Activated T-cell treated with anti-CD3 and anti-CD28 coated beads, Interleukin-2, amount 50 U/mL, for 72 hours (primary cell): Measurements from ENCODE around the gene GRAMD4. TPM values are rescaled to one million over a fixed set of nuclear protein-coding genes. Genes with fewer than 3 reads are reported as not detected.

Experiments
- ATAC-seq, 2 donors: fragments of 150-1000 bp; cut with Tn5 transposase; replicated peaks in 1 of 2; 2 replicates each; pipeline ENCODE4 v1.10.0; 2021; ENCODE audit warnings: moderate library complexity in 2 of 2, mild to moderate bottlenecking in 1 of 2
- DNase-seq, 2 donors: peaks; one replicate each; pipeline ENCODE4 v3.0.0; 2021 to 2022; ENCODE audit warnings: mixed read lengths in 1 of 2
- H3K27ac Mint-ChIP-seq: one replicate; pipeline ENCODE4 v1.8.0; 2022; ENCODE audit warnings: mild to moderate bottlenecking, moderate library complexity, mixed read lengths
- H3K27me3 Mint-ChIP-seq: one replicate; pipeline ENCODE4 v1.8.0; 2022; ENCODE audit warnings: low read depth, mixed read lengths
- H3K36me3 Mint-ChIP-seq, 2 donors: one replicate each; pipeline ENCODE4 v1.8.0; 2022; ENCODE audit warnings: mixed read lengths in 2 of 2, mild to moderate bottlenecking in 1 of 2; ENCODE audit not compliant: insufficient read depth in 2 of 2
- H3K4me1 Mint-ChIP-seq: one replicate; pipeline ENCODE4 v1.8.0; 2022; ENCODE audit warnings: low read depth, mixed read lengths
- H3K4me3 Mint-ChIP-seq, 2 donors: one replicate each; pipeline ENCODE4 v1.8.0; 2022; ENCODE audit warnings: mild to moderate bottlenecking in 2 of 2, mixed read lengths in 2 of 2, moderate library complexity in 2 of 2
- H3K9me3 Mint-ChIP-seq, 2 donors: one replicate each; pipeline ENCODE4 v1.8.0; 2022; ENCODE audit warnings: mixed read lengths in 2 of 2
- total RNA-seq, 2 donors: library from RNA; stranded (reverse); gene quantifications; one replicate each; pipeline ENCODE4 v1.2.3, GENCODE V29; 2022

The GRAMD4 gene
- total RNA-seq, 2 donors from 2014 or later: 42.8 to 53.5 TPM

DNA sequence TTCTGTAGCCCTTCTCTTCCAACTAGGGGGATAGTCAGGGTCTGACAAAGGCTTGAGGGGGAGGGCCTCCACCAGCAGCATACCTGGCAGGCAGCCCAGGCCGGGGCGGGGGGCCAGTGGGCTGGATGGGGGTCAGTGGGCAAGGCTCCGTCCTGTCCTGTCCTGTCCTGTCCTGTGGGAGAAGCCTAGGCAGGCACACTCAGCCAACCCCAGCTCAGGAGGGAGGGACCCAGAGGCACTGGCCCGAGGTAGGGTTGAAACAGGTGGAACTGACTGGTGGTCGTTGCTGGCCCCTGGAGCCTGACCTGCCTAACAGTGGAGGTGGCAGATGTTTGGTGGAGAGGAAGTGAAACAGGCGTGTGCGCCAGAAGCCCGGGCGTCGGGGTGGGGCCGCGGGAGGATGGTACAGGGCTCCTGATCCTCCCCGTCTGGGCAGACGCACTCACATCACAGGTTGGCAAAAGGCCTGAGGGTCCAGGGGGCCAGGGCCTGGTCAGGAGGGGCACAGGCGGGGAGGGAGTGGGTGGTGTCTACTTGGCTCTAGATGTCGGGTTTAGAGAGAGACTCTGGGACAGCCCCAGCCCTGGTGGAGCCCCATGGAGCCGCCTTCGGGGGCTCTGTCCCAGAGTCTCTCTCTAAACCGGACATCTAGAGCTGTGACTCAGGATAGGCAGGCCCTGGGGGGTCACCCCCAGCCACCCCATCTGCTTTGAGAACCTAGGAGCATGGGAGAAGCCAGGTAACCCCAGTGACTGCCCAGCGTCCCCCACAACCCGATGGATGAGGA, 32.5 kb upstream of the GRAMD4 start:
- DNase-seq (peak in 1 of 2 donors; percentile 42), ATAC-seq (peak in 1 of 2 donors; percentile 36)
- H3K4me1 Mint-ChIP-seq: peaks cover 35% of the 10 kb centered on the region

DNA sequence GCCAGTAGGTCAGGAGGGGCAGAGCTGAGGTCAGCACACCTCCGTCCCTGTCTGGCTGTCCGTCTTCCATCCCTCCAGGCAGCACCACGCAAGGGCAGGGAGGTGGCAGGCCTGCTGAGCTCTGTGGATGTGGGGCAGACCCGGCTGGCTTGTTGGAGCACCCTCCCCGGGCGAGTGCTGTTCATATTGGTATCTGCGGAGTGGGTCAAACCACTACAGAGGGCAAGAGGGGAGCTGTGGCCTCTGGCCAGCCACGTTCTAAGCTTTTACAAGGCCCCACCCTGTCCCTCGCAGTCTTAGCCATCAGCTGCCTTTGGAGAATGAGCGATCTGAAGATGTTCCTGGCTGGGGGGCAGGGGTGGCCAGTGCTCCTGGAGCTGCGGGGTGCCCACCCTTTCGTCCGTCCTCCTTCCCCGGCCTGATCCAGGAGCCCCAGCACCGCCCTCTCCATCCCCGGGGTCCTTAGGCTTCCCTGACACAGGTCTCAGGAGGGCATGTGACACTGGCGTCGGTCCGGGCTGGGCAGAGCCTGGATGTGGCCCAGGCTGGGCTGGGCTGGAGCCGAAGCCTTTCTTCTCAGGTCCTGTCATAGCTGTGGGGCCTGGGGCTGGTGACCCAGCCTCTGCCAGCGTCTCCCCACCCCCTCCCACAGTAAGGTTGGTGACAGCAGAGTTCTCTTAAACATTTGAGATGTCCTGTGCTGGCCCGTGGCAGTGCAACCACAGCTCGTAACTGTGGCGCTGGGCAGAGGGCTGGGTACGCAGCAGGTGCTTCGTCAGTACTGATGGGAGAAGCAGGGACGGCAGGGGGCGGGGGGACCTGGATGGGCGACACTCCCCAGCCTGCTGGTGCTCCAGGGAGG, 31.7 kb upstream of the GRAMD4 start:
- Mint-ChIP-seq H3K27me3 (no peaks in the 10 kb centered on the region), H3K4me3 (peak overlapping the region in 1 of 2 donors; percentile 53)

More for the DNA sequence above, 32.5 kb upstream of the GRAMD4 start:
- Mint-ChIP-seq H3K36me3 (no peaks in the 10 kb centered on the region), H3K4me3 (peak overlapping the region; percentile 56 to 83), H3K27ac (peak overlapping the region; percentile 10), H3K27me3 (no peaks in the 10 kb centered on the region), H3K9me3 (no peaks in the 10 kb centered on the region)

DNA sequence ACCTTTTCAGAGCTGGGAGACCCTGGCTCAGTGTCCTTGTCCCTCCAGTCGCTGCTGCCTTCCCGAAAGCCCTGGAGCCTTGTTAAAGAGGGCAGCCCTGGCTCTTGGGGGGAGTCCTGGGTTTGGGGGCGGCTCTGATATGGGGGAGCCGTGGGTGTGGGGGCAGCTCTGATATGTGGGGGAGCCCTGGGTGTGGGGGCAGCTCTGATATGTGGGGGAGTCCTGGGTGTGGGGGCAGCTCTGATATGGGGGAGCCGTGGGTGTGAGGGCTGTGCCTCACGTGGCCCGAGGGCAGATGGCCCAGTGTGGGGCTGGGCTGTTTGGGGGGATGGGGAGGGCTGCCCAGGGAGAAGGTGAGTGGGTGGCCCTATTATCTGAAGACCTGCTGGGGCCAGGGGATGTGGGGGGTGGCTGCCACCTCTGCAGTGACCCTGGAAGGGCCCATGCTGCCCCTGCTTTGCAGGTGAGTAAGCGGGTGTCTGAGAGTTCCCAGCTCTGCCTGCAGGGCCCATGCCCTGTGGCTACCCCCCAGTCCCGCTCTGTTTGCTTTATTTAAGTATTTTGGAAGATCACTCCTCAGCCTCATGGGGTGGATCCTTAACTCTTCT, 30.9 kb upstream of the GRAMD4 start:
- peaks cover 41% of the 10 kb centered on the region for H3K4me1 Mint-ChIP-seq
- H3K36me3 Mint-ChIP-seq: no peaks in the 10 kb centered on the region
- no peaks in the 10 kb centered on the region for H3K9me3 Mint-ChIP-seq
- ATAC-seq: no peak
- DNase-seq: no peak
- no peak overlapping the region for H3K27ac Mint-ChIP-seq
- H3K4me3 Mint-ChIP-seq: no peak overlapping the region
- H3K27me3 Mint-ChIP-seq: no peaks in the 10 kb centered on the region

More for the DNA sequence above, 31.7 kb upstream of the GRAMD4 start:
- H3K9me3 Mint-ChIP-seq: no peaks in the 10 kb centered on the region
- ATAC-seq (no peak), DNase-seq (no peak)
- H3K36me3 Mint-ChIP-seq: no peaks in the 10 kb centered on the region
- H3K27ac Mint-ChIP-seq: no peak overlapping the region
- H3K4me1 Mint-ChIP-seq: peaks cover 41% of the 10 kb centered on the region

DNA sequence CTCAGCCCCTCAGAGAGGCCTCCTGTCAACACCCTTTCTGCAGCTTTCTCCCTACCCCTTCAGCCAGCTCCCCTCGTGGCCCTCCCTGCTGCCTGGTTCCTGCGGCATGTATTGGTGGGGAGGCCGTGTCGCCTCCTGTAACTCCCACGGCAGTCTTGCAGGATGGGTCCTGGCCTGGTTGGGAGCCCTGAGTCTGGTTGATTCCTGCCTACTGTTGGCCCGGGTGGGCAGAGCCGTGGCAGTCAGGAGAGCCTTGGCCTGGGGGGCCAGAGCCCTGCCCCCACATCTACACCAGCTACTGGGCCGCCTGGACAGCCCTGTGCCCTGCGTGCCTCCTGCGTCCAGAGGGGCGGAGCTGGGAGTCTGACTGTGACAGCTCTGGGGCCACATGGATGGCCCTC, 30.3 kb upstream of the GRAMD4 start:
- no peak for ATAC-seq
- no peaks in the 10 kb centered on the region for H3K27me3 Mint-ChIP-seq
- no peaks in the 10 kb centered on the region for H3K9me3 Mint-ChIP-seq
- no peak overlapping the region for H3K4me3 Mint-ChIP-seq
- no peaks in the 10 kb centered on the region for H3K36me3 Mint-ChIP-seq
- peaks cover 41% of the 10 kb centered on the region for H3K4me1 Mint-ChIP-seq
- DNase-seq: no peak
- H3K27ac Mint-ChIP-seq: peak overlapping the region; percentile 26

DNA sequence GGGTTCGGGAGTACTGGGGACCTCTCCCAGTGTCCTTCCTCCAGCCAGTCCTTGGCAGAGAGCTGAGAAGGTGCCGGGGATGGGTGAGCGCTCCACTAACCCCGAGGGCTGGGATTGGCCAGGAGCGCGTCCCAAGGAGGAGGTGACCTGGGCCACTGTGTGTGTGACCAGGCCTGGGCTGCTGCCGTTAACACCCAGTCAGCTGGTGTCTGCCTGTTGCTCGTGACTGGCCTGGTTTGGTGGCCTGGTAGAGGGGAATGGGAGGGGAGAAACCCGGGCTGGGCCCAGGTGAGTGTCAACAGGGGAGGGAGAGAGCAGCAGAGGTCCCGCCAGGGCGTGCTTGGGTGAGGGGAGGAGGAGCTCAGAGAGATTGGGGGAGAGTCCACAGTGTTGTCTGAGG, 29.9 kb upstream of the GRAMD4 start:
- Mint-ChIP-seq H3K9me3 (no peaks in the 10 kb centered on the region), H3K27ac (no peak overlapping the region), H3K4me3 (no peak overlapping the region), H3K27me3 (no peaks in the 10 kb centered on the region), H3K36me3 (no peaks in the 10 kb centered on the region), H3K4me1 (peaks cover 41% of the 10 kb centered on the region)
- no peak for DNase-seq
- no peak for ATAC-seq

DNA sequence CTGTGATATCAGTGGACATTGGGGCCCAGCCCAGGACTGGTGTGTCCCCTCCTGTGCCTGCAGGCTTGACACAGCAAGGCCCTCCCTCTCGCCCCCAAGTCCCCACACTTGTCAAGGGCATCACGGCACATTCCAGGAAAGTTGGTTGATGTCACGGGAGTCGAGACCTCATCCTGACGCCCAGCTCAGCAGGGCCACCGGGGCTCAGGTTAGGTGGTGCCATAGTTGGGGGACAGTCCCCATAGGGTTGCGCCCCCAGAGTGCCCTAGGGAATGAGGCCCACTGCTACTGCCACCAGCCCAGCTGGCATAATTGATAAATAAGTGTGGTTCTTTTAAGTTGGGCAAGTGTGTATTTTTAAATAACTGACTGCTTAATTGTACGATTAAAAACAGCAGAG, 28.3 kb upstream of the GRAMD4 start:
- no peak overlapping the region for H3K27ac Mint-ChIP-seq
- no peaks in the 10 kb centered on the region for H3K36me3 Mint-ChIP-seq
- no peak for DNase-seq
- H3K27me3 Mint-ChIP-seq: no peaks in the 10 kb centered on the region
- ATAC-seq: peak in 1 of 2 donors; percentile 1
- H3K4me1 Mint-ChIP-seq: peaks cover 36% of the 10 kb centered on the region
- H3K4me3 Mint-ChIP-seq: peak overlapping the region; percentile 76 to 84
- no peaks in the 10 kb centered on the region for H3K9me3 Mint-ChIP-seq

DNA sequence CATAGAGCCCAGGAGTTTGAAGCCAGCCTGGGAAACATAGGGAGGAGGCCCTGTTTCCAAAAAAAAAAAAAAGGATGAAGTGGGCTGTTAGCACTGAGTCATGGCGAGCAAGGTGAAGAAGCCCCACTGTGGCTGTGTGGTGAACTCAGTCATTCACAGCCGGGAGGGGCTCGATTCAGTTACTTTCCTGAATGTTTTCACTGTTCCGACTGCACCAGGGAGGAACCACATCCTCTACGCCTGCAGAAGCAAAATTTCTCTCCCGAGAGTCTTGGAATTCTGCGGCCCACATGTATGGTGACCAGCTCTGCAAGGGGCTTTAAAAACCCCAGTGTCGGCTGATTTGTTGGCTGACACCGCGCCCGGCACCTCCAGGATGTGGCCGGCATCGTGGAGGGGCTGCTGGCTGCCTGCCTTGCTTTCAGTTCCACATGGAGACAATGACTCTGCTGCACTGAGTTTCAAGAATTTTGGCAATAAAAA, 27.8 kb upstream of the GRAMD4 start:
- peak; percentile 84 to 85 for ATAC-seq
- H3K9me3 Mint-ChIP-seq: no peaks in the 10 kb centered on the region

DNA sequence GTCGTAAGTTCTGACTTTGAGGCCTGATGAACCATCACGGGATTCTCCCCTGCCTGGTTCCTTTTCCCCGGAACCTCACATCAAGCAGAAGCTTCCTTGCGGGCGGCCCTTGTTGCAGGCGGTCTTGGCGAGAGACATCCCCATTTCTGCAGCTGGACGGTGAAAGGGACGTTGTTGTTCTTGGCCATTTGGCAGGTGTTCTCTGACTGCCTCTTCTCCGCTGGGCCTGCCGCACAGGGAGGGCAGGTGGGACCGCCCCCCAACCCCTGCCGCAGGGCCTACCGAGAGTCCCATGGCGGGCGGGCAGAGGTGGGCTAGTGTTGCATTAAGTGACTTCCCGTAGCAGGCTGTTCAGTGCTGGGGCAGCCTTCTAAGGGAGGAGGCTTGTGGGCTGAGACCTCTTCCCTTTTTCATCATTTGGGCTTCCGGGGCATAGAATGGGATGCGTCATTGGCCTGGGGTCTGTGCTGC, 26.9 kb upstream of the GRAMD4 start:
- Mint-ChIP-seq H3K4me3 (peak overlapping the region; percentile 76 to 84), H3K36me3 (no peaks in the 10 kb centered on the region), H3K9me3 (no peaks in the 10 kb centered on the region), H3K4me1 (peaks cover 23% of the 10 kb centered on the region), H3K27ac (no peak overlapping the region), H3K27me3 (no peaks in the 10 kb centered on the region)
- peak; percentile 37 to 49 for ATAC-seq
- peak in 1 of 2 donors; percentile 37 for DNase-seq

More for the DNA sequence above, 27.8 kb upstream of the GRAMD4 start:
- Mint-ChIP-seq H3K4me3 (peak overlapping the region; percentile 76 to 84), H3K4me1 (peaks cover 31% of the 10 kb centered on the region), H3K36me3 (no peaks in the 10 kb centered on the region), H3K27me3 (no peaks in the 10 kb centered on the region), H3K27ac (no peak overlapping the region)
- peak; percentile 66 to 69 for DNase-seq

DNA sequence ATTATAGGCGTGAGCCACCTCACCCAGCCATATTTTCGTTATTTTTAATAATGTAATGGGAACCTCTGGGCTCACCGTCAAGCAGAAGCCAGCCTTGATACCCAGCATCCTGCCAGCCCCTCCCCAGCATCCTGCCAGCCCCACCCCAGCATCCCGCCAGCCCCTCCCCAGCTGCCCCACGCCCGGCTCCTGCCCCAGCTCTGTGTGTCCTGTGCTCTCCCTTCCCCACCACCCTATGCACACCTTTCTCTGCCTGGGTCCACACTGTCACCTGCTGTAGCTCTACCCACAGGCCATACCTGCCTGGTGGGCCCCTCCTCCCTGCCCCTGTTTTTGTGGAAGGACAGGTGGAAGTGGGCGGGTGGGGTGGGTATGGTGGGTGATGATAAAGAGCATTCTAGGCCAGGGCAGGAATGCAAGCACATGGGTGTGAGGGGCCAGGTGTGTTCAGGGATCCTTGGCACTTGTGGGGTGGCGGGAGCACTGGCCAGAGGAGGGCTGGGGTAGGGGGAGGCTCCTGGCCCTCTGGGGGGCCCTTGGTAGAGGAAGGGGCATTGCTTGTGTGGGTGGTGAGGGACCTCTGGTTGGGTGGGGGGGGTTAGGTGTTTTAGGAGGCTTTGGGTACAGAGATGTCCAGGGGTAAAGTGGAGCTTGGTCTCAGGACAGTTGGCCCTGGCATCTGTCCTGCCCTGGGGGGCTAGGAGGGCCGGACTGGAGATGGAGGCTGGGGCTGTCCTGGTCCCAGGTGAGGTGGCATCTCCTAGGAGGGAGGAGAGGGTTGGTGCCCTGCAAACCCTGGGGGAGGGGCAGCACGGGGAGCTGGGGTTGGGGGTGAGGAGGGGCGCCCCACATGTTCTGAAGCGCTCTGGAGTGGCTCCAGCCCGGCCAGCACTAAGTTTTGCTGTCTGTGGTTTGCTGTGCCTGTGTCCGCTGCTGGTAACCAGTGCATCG, 25.9 kb upstream of the GRAMD4 start:
- H3K27me3 Mint-ChIP-seq: no peaks in the 10 kb centered on the region
- peaks cover 21% of the 10 kb centered on the region for H3K4me1 Mint-ChIP-seq
- H3K9me3 Mint-ChIP-seq: no peaks in the 10 kb centered on the region
- no peak overlapping the region for H3K4me3 Mint-ChIP-seq
- no peaks in the 10 kb centered on the region for H3K36me3 Mint-ChIP-seq
- DNase-seq (no peak), ATAC-seq (no peak)
- H3K27ac Mint-ChIP-seq: no peak overlapping the region

DNA sequence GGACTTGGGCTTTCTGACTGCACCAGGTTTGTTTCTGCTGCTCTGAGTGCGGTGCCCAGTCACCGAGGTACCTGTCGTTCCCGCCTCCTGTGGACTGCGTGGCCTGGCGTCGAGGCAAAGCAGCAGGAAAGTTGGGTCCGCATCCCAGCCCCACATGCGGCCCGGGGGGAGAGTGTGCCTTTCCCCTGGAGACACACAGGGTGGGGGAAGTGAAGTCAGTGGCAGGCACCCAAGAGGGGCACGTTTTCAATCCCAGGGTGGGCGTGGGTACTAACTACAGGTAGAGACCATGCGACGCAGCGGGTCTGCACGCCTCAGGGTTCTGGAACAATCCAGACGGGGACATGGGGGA, 25.3 kb upstream of the GRAMD4 start:
- no peak overlapping the region for H3K27ac Mint-ChIP-seq
- no peak for ATAC-seq
- H3K9me3 Mint-ChIP-seq: no peaks in the 10 kb centered on the region
- peaks cover 21% of the 10 kb centered on the region for H3K4me1 Mint-ChIP-seq
- DNase-seq: no peak
- H3K4me3 Mint-ChIP-seq: no peak overlapping the region
- no peaks in the 10 kb centered on the region for H3K36me3 Mint-ChIP-seq
- no peaks in the 10 kb centered on the region for H3K27me3 Mint-ChIP-seq

DNA sequence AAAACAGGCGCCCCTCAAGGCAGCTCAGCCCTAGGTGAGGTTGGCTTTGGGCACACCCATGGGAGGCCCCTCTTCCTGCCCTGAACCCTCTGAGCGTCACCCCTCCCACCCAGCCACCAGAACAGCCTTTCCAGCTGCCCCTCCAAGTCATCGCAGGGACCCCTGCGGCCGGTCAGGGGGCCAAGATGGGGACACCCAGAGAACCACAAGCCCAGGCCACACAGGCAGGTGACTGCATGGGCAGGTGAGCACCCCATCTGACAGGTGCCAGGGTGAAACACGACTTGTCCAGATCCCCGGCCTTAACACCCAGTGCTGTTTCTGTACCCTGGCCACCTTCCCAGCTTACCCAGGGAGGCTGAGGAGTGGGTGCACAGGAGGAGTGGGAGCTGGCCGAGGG, 24.6 kb upstream of the GRAMD4 start:
- DNase-seq (no peak), ATAC-seq (no peak)
- Mint-ChIP-seq H3K4me3 (no peak overlapping the region), H3K9me3 (no peaks in the 10 kb centered on the region), H3K36me3 (no peaks in the 10 kb centered on the region), H3K27me3 (no peaks in the 10 kb centered on the region), H3K4me1 (peaks cover 21% of the 10 kb centered on the region), H3K27ac (no peak overlapping the region)

DNA sequence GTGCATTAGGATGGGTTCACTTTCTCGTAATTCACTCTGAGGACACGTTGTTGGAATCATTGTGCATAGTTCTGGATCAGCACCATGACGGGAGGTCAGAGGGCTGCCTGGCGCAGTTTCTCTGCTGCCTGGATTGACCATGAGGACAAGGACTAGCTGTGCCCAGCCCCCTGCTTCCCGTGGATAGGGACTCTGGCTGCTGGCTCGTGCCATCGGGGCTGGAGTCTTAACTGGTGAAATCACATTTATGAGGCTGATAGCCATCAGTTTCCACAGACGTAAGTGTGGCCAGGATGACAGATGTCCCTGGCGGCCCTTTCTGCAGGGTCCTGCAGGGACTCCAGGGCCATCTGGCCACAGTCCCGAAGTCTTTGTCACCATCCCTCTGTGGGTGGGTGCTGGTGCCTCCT, 24.1 kb upstream of the GRAMD4 start:
- H3K36me3 Mint-ChIP-seq: no peaks in the 10 kb centered on the region
- ATAC-seq (no peak), DNase-seq (no peak)
- H3K4me1 Mint-ChIP-seq: peaks cover 21% of the 10 kb centered on the region
- H3K27ac Mint-ChIP-seq: no peak overlapping the region
- H3K27me3 Mint-ChIP-seq: no peaks in the 10 kb centered on the region
- no peaks in the 10 kb centered on the region for H3K9me3 Mint-ChIP-seq
- H3K4me3 Mint-ChIP-seq: no peak overlapping the region
